Glutamatergic neuron (in vitro differentiated cells): Measurements from ENCODE around the gene CARMIL1. TPM values are rescaled to one million over a fixed set of nuclear protein-coding genes. Genes with fewer than 3 reads are reported as not detected.
A peak's percentile ranks its signal among the peaks of the same experiment; 100 is the strongest.

Source experiments
- DNase-seq: peaks from one replicate; pipeline ENCODE4 v3.0.0; 2022
- H3K27ac Mint-ChIP-seq: one replicate; pipeline ENCODE4 v1.8.0; 2020; ENCODE audit warnings: mild to moderate bottlenecking, mixed read lengths, inconsistent platforms; ENCODE audit not compliant: unreplicated experiment
- H3K27me3 Mint-ChIP-seq: one replicate; pipeline ENCODE4 v1.8.0; 2020; ENCODE audit warnings: mild to moderate bottlenecking, moderate library complexity, mixed read lengths, inconsistent platforms; ENCODE audit not compliant: unreplicated experiment
- H3K36me3 Mint-ChIP-seq: one replicate; pipeline ENCODE4 v1.8.0; 2020; ENCODE audit warnings: mild to moderate bottlenecking, mixed read lengths, inconsistent platforms; ENCODE audit not compliant: unreplicated experiment
- H3K4me1 Mint-ChIP-seq: one replicate; pipeline ENCODE4 v1.8.0; 2020; ENCODE audit warnings: mild to moderate bottlenecking, low read depth, mixed read lengths, inconsistent platforms; ENCODE audit not compliant: unreplicated experiment
- H3K4me3 Mint-ChIP-seq: one replicate; pipeline ENCODE4 v1.8.0; 2020; ENCODE audit warnings: mild to moderate bottlenecking, mixed read lengths, inconsistent platforms; ENCODE audit not compliant: unreplicated experiment
- H3K9me3 Mint-ChIP-seq: one replicate; pipeline ENCODE4 v1.8.0; 2020; ENCODE audit warnings: mild to moderate bottlenecking, moderate library complexity, mixed read lengths, inconsistent platforms; ENCODE audit not compliant: unreplicated experiment
- CTCF ChIP-seq: fragments of 200-600 bp; sonication (generic); IDR thresholded peaks from one replicate; pipeline ENCODE4 v1.5.0; 2021; ENCODE audit not compliant: partially characterized antibody, unreplicated experiment
- total RNA-seq: library from RNA; stranded (reverse); fragmentation: NEBNext Ultra II Directional; extraction: Animal tissue kit (Norgen Biotek cat#: 25700); gene quantifications from one replicate; pipeline ENCODE4 v1.2.1, GENCODE V29; 2021; ENCODE audit not compliant: unreplicated experiment

The CARMIL1 gene
- total RNA-seq, 1 donor from 2014 or later: 4.8 TPM

- peaks cover 4% of the 10 kb centered on the region for H3K27me3 Mint-ChIP-seq
- TF ChIP-seq CTCF: no peak
- peaks cover 2% of the 10 kb centered on the region for H3K9me3 Mint-ChIP-seq
- H3K4me1 Mint-ChIP-seq: peaks cover 21% of the 10 kb centered on the region
- no peaks in the 10 kb centered on the region for H3K36me3 Mint-ChIP-seq
- no peak overlapping the region for H3K4me3 Mint-ChIP-seq
- no peak for DNase-seq
- H3K27ac Mint-ChIP-seq: no peak overlapping the region
Observed at GRCh38 chr6:25640446-25640845, 361.3 kb downstream of the CARMIL1 start.

GRCh38 chr6:25640891-25641290 lies 361.7 kb downstream of the CARMIL1 start:
- no peak overlapping the region for H3K4me3 Mint-ChIP-seq
- no peaks in the 10 kb centered on the region for H3K36me3 Mint-ChIP-seq
- H3K27ac Mint-ChIP-seq: no peak overlapping the region
- H3K4me1 Mint-ChIP-seq: peaks cover 22% of the 10 kb centered on the region
- TF ChIP-seq CTCF: no peak
- DNase-seq: no peak
- peaks cover 2% of the 10 kb centered on the region for H3K9me3 Mint-ChIP-seq
- peaks cover 4% of the 10 kb centered on the region for H3K27me3 Mint-ChIP-seq

- Mint-ChIP-seq H3K4me1 (peaks cover 23% of the 10 kb centered on the region), H3K9me3 (peaks cover 2% of the 10 kb centered on the region), H3K27ac (no peak overlapping the region), H3K36me3 (no peaks in the 10 kb centered on the region), H3K4me3 (no peak overlapping the region), H3K27me3 (peaks cover 2% of the 10 kb centered on the region)
- TF ChIP-seq CTCF: no peak
- DNase-seq: no peak
Observed at GRCh38 chr6:25641377-25641776, 362.2 kb downstream of the CARMIL1 start.

- Mint-ChIP-seq H3K9me3 (peaks cover 2% of the 10 kb centered on the region), H3K36me3 (no peaks in the 10 kb centered on the region), H3K27me3 (peaks cover 2% of the 10 kb centered on the region), H3K27ac (no peak overlapping the region), H3K4me3 (no peak overlapping the region), H3K4me1 (peaks cover 20% of the 10 kb centered on the region)
- no peak for DNase-seq
- no peak for TF ChIP-seq CTCF
Observed at GRCh38 chr6:25641940-25642666, 362.9 kb downstream of the CARMIL1 start.

- H3K4me3 Mint-ChIP-seq: peak overlapping the region; percentile 8
- no peak for TF ChIP-seq CTCF
- H3K27ac Mint-ChIP-seq: no peak overlapping the region
- DNase-seq: no peak
- H3K9me3 Mint-ChIP-seq: peaks cover 2% of the 10 kb centered on the region
- H3K36me3 Mint-ChIP-seq: no peaks in the 10 kb centered on the region
- peaks cover 2% of the 10 kb centered on the region for H3K27me3 Mint-ChIP-seq
- peaks cover 15% of the 10 kb centered on the region for H3K4me1 Mint-ChIP-seq
Observed at GRCh38 chr6:25642667-25643328, 363.6 kb downstream of the CARMIL1 start.
